ENCODE results near the gene SNRPA1.

- TF ChIP-seq CTCF (IDR thresholded peaks at IDR 0.05), result no peak
- TF ChIP-seq EP300 (IDR thresholded peaks at IDR 0.05), result no peak
- no peak for TF ChIP-seq POLR2A (IDR thresholded peaks at IDR 0.05)
These were observed 21.5 kb upstream of the SNRPA1 start for GRCh38 chr15:101316529-101316928.
